ENCODE results near the gene PHACTR1.

PHACTR1 gene

GRCh38 chr6:13163161-13163944 lies 446.8 kb downstream of the PHACTR1 start:
- in situ Hi-C loops (cut with HindIII; ENCODE audit: low sequenced_read_pairs): no loop called here
- TF ChIP-seq CTCF (IDR thresholded peaks at IDR 0.05; ENCODE audit: low read depth, low read length, missing control alignments): no peak
- DNase-seq (ENCODE audit: low read depth): no peak
- no peak overlapping the region for H3K4me3 ChIP-seq (ENCODE audit: low read depth, low read length)

- no peak for TF ChIP-seq CTCF (IDR thresholded peaks at IDR 0.05; ENCODE audit: low read depth, low read length, missing control alignments)
- DNase-seq (ENCODE audit: low read depth): no peak
- H3K4me3 ChIP-seq (ENCODE audit: low read depth, low read length): no peak overlapping the region
- in situ Hi-C loops (cut with HindIII; ENCODE audit: low sequenced_read_pairs): no loop called here
Measured at GRCh38 chr6:13164291-13164690, 447.7 kb downstream of the PHACTR1 start.

- in situ Hi-C loops (cut with HindIII; ENCODE audit: low sequenced_read_pairs): no loop called here
- H3K4me3 ChIP-seq (ENCODE audit: low read depth, low read length): no peak overlapping the region
- TF ChIP-seq CTCF (IDR thresholded peaks at IDR 0.05; ENCODE audit: low read depth, low read length, missing control alignments): no peak
- no peak for DNase-seq (ENCODE audit: low read depth)
Measured at GRCh38 chr6:13165502-13166172, 449.1 kb downstream of the PHACTR1 start.

- DNase-seq (ENCODE audit: low read depth): no peak
- H3K4me3 ChIP-seq (ENCODE audit: low read depth, low read length): no peak overlapping the region
- in situ Hi-C loops (cut with HindIII; ENCODE audit: low sequenced_read_pairs): no loop called here
- TF ChIP-seq CTCF (IDR thresholded peaks at IDR 0.05; ENCODE audit: low read depth, low read length, missing control alignments): no peak
Measured at GRCh38 chr6:13166269-13166668, 449.7 kb downstream of the PHACTR1 start.

- no peak for TF ChIP-seq CTCF (IDR thresholded peaks at IDR 0.05; ENCODE audit: low read depth, low read length, missing control alignments)
- H3K4me3 ChIP-seq (ENCODE audit: low read depth, low read length): no peak overlapping the region
- in situ Hi-C loops (cut with HindIII; ENCODE audit: low sequenced_read_pairs): no loop called here
- DNase-seq (ENCODE audit: low read depth): no peak
Measured at GRCh38 chr6:13166916-13167315, 450.3 kb downstream of the PHACTR1 start.

GRCh38 chr6:13172291-13172690 lies 455.7 kb downstream of the PHACTR1 start:
- TF ChIP-seq CTCF (IDR thresholded peaks at IDR 0.05; ENCODE audit: low read depth, low read length, missing control alignments): no peak
- H3K4me3 ChIP-seq (ENCODE audit: low read depth, low read length): no peak overlapping the region
- DNase-seq (ENCODE audit: low read depth): no peak
- in situ Hi-C loops (cut with HindIII; ENCODE audit: low sequenced_read_pairs): no loop called here
